OCI-LY1 (cell line): ENCODE results near the gene CACFD1.

Experiments used
- H2AFZ ChIP-seq: fragments of 200-600 bp; sonication (generic), shearing (Covaris generic); 2 replicates; pipeline ENCODE4 v1.6.0; 2014; ENCODE audit warnings: antibody characterized with exemption, mild to moderate bottlenecking, low read length
- H3F3A ChIP-seq: fragments of 200-600 bp; sonication (generic), shearing (Covaris generic); 2 replicates; pipeline ENCODE4 v1.6.0; 2014; ENCODE audit warnings: mild to moderate bottlenecking, antibody characterized with exemption, low read length, moderate library complexity; ENCODE audit not compliant: insufficient read depth
- H3K27ac ChIP-seq: fragments of 200-600 bp; sonication (generic); 2 replicates; pipeline ENCODE4 v1.5.1; 2014; ENCODE audit warnings: low read length, mixed run types, mild to moderate bottlenecking, low read depth; ENCODE audit not compliant: poor library complexity, severe bottlenecking
- H3K27me3 ChIP-seq: fragments of 200-600 bp; sonication (generic); 2 replicates; pipeline ENCODE4 v1.6.0; 2014; ENCODE audit warnings: antibody characterized with exemption, mild to moderate bottlenecking, low read length, moderate library complexity; ENCODE audit not compliant: insufficient read depth
- H3K36me3 ChIP-seq: fragments of 200-600 bp; sonication (generic); 2 replicates; pipeline ENCODE4 v1.6.1; 2014; ENCODE audit warnings: mild to moderate bottlenecking, antibody characterized with exemption, low read length, moderate library complexity, mixed read lengths; ENCODE audit not compliant: insufficient read depth
- H3K4me1 ChIP-seq: fragments of 200-600 bp; sonication (generic); 2 replicates; pipeline ENCODE4 v1.5.1; 2014; ENCODE audit warnings: mild to moderate bottlenecking, low read length, moderate library complexity; ENCODE audit not compliant: insufficient read depth, severe bottlenecking
- H3K4me2 ChIP-seq: fragments of 200-600 bp; sonication (generic), shearing (Covaris generic); 2 replicates; pipeline ENCODE4 v1.6.1; 2014; ENCODE audit warnings: low read length
- H3K4me3 ChIP-seq: fragments of 200-600 bp; sonication (generic); 2 replicates; pipeline ENCODE4 v1.5.1; 2014; ENCODE audit warnings: low read length, low read depth, mild to moderate bottlenecking, mixed read lengths; ENCODE audit not compliant: poor library complexity, severe bottlenecking
- H3K79me2 ChIP-seq: fragments of 200-600 bp; shearing (Covaris generic); 2 replicates; pipeline ENCODE4 v1.6.1; 2016; ENCODE audit warnings: mixed run types, low read length, mixed read lengths; ENCODE audit not compliant: insufficient read depth
- H3K9ac ChIP-seq: fragments of 200-600 bp; sonication (generic), shearing (Covaris generic); 2 replicates; pipeline ENCODE4 v1.6.1; 2014; ENCODE audit warnings: mild to moderate bottlenecking, low read length, mixed read lengths
- H3K9me2 ChIP-seq: fragments of 200-600 bp; sonication (generic), shearing (Covaris generic); 2 replicates; pipeline ENCODE4 v1.6.1; 2014; ENCODE audit warnings: low read depth, mild to moderate bottlenecking, low read length, mixed read lengths
- H3K9me3 ChIP-seq: fragments of 200-600 bp; shearing (Covaris generic); 2 replicates; pipeline ENCODE4 v1.6.1; 2014; ENCODE audit warnings: low read length, mixed read lengths
- H4K20me1 ChIP-seq: fragments of 200-600 bp; sonication (generic), shearing (Covaris generic); 2 replicates; pipeline ENCODE4 v1.6.0; 2016; ENCODE audit warnings: mild to moderate bottlenecking, low read length; ENCODE audit not compliant: insufficient read depth
- EZH2 ChIP-seq: fragments of 200-600 bp; sonication (generic), shearing (Covaris generic); IDR thresholded peaks from 2 replicates; pipeline ENCODE4 v1.8.0; 2017; ENCODE audit warnings: borderline replicate concordance, mixed run types, mild to moderate bottlenecking, antibody characterized with exemption, low read length, moderate library complexity, mixed read lengths
- TF ChIP-seq, protein P1 (sequence below): fragments of 200-600 bp; sonication (generic), shearing (Covaris generic); IDR thresholded peaks from 2 replicates; pipeline ENCODE4 v1.5.1; 2017; ENCODE audit warnings: mild to moderate bottlenecking, antibody characterized with exemption, low read length, moderate library complexity, mixed read lengths

The CACFD1 gene

DNA sequence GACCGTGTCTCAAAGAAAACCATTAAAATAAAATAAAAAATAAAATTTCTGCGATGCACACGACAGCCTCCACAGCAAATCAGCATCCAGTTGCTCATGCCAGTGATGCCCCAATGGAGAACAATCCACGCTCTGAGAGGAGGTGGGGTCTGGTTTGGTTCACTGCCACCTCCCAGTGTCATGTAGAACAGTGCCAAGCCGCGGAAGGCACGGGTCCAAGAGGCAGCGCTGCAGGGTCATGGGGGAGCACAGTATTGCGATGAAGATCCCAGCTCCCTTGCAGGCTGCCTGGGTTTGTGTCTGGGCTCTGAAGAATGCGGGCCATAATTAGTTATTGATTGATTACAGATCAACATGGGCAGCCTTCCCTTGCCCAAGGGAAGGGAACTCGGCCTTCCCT is 6.1 kb upstream of the CACFD1 start:
- no peaks in the 10 kb centered on the region for H3K4me1 ChIP-seq
- H3K4me2 ChIP-seq: no peak overlapping the region
- no peaks in the 10 kb centered on the region for H3K9me3 ChIP-seq
- H3K4me3 ChIP-seq: no peak overlapping the region
- no peak overlapping the region for H2AFZ ChIP-seq
- H3K36me3 ChIP-seq: no peaks in the 10 kb centered on the region
- peaks cover 11% of the 10 kb centered on the region for H3K27me3 ChIP-seq
- TF ChIP-seq EZH2: no peak
- TF ChIP-seq, protein P1, sequence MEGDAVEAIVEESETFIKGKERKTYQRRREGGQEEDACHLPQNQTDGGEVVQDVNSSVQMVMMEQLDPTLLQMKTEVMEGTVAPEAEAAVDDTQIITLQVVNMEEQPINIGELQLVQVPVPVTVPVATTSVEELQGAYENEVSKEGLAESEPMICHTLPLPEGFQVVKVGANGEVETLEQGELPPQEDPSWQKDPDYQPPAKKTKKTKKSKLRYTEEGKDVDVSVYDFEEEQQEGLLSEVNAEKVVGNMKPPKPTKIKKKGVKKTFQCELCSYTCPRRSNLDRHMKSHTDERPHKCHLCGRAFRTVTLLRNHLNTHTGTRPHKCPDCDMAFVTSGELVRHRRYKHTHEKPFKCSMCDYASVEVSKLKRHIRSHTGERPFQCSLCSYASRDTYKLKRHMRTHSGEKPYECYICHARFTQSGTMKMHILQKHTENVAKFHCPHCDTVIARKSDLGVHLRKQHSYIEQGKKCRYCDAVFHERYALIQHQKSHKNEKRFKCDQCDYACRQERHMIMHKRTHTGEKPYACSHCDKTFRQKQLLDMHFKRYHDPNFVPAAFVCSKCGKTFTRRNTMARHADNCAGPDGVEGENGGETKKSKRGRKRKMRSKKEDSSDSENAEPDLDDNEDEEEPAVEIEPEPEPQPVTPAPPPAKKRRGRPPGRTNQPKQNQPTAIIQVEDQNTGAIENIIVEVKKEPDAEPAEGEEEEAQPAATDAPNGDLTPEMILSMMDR: no peak
- no peaks in the 10 kb centered on the region for H3K9me2 ChIP-seq
- no peaks in the 10 kb centered on the region for H4K20me1 ChIP-seq
- no peaks in the 10 kb centered on the region for H3F3A ChIP-seq
- no peak overlapping the region for H3K9ac ChIP-seq
- no peak overlapping the region for H3K27ac ChIP-seq
- H3K79me2 ChIP-seq: no peaks in the 10 kb centered on the region

- TF ChIP-seq EZH2: no peak
- TF ChIP-seq, protein P1: no peak
- Histone ChIP-seq H3K27ac (no peak overlapping the region), H3K4me3 (no peak overlapping the region), H3K4me1 (peaks cover 5% of the 10 kb centered on the region), H3K4me2 (no peak overlapping the region), H3K79me2 (no peaks in the 10 kb centered on the region), H3K27me3 (peaks cover 7% of the 10 kb centered on the region; the same call in 1 of the 2 replicates), H3K9ac (no peak overlapping the region), H2AFZ (no peak overlapping the region), H4K20me1 (no peaks in the 10 kb centered on the region), H3K9me2 (no peaks in the 10 kb centered on the region), H3K9me3 (no peaks in the 10 kb centered on the region), H3F3A (no peaks in the 10 kb centered on the region), H3K36me3 (no peaks in the 10 kb centered on the region)
Measured at GRCh38 chr9:133454325-133454724, 5.5 kb upstream of the CACFD1 start.

GRCh38 chr9:133454943-133455673 is 4.7 kb upstream of the CACFD1 start:
- Histone ChIP-seq H3K27ac (no peak overlapping the region), H3K27me3 (peaks cover 7% of the 10 kb centered on the region; the same call in 1 of the 2 replicates), H3K9me3 (no peaks in the 10 kb centered on the region), H3K9ac (no peak overlapping the region), H2AFZ (no peak overlapping the region), H3K79me2 (no peaks in the 10 kb centered on the region), H3K4me3 (no peak overlapping the region), H3K4me2 (no peak overlapping the region), H3F3A (no peaks in the 10 kb centered on the region), H3K36me3 (no peaks in the 10 kb centered on the region), H4K20me1 (no peaks in the 10 kb centered on the region), H3K9me2 (no peaks in the 10 kb centered on the region), H3K4me1 (peaks cover 6% of the 10 kb centered on the region)
- TF ChIP-seq EZH2: no peak
- TF ChIP-seq, protein P1: no peak
